GM19239 (cell line): Measurements from ENCODE around the gene KLHL28.
"Not testable (repeated sequence)": the region's sequence is repeated elsewhere in the genome, so short reads cannot be mapped to it uniquely, and the experiment has no call there.

Source experiments
- DNase-seq: peaks from one replicate; pipeline ENCODE4 v3.0.0; 2011; ENCODE audit warnings: low spot score; ENCODE audit not compliant: insufficient read length
- FAIRE-seq: peaks from 2 replicates; lab custom pipeline; 2011; peaks lifted over from hg19 to GRCh38; lab: Jason Lieb, UNC

Gene KLHL28

GRCh38 chr14:44897845-44898151 lies 63.9 kb downstream of the KLHL28 start:
- peak; percentile 79 for FAIRE-seq

GRCh38 chr14:44897041-44897844 lies 64.5 kb downstream of the KLHL28 start:
- FAIRE-seq (peak; percentile 93), DNase-seq (peak; percentile 81)

More at GRCh38 chr14:44897845-44898151, 63.9 kb downstream of the KLHL28 start:
- no peak for DNase-seq

- FAIRE-seq, result no peak
- DNase-seq, result no peak
These were observed 65.3 kb downstream of the KLHL28 start for GRCh38 chr14:44896275-44897040.

GRCh38 chr14:44895716-44896115 lies 66.0 kb downstream of the KLHL28 start:
- FAIRE-seq (no peak), DNase-seq (no peak)

GRCh38 chr14:44893535-44893934 lies 68.2 kb downstream of the KLHL28 start:
- DNase-seq, result no peak
- no peak for FAIRE-seq

GRCh38 chr14:44891726-44892372 lies 69.9 kb downstream of the KLHL28 start:
- DNase-seq, FAIRE-seq: not testable (repeated sequence)

- FAIRE-seq (no peak), DNase-seq (no peak)
These were observed 71.9 kb downstream of the KLHL28 start for GRCh38 chr14:44889595-44890471.

- FAIRE-seq, result no peak
- DNase-seq, result no peak
These were observed 74.2 kb downstream of the KLHL28 start for GRCh38 chr14:44887596-44887955.

GRCh38 chr14:44886860-44887595 lies 74.7 kb downstream of the KLHL28 start:
- DNase-seq (no peak), FAIRE-seq (no peak)

GRCh38 chr14:44880791-44881190 lies 81.0 kb downstream of the KLHL28 start:
- DNase-seq, result no peak
- FAIRE-seq, result no peak
